Stimulated activated CD4-positive, alpha-beta T cell treated with anti-CD3 and anti-CD28 coated beads, Interleukin-4, amount 100 ng/mL, for 1 hour (primary cell): Measurements from ENCODE around the gene PSMB10.
A peak's percentile ranks its signal among the peaks of the same experiment; 100 is the strongest.
"Not testable (repeated sequence)": the region's sequence is repeated elsewhere in the genome, so short reads cannot be mapped to it uniquely, and the experiment has no call there.

Experiments used
- DNase-seq: peaks from one replicate; pipeline ENCODE4 v3.0.0-alpha.2; 2020

Gene PSMB10

DNA sequence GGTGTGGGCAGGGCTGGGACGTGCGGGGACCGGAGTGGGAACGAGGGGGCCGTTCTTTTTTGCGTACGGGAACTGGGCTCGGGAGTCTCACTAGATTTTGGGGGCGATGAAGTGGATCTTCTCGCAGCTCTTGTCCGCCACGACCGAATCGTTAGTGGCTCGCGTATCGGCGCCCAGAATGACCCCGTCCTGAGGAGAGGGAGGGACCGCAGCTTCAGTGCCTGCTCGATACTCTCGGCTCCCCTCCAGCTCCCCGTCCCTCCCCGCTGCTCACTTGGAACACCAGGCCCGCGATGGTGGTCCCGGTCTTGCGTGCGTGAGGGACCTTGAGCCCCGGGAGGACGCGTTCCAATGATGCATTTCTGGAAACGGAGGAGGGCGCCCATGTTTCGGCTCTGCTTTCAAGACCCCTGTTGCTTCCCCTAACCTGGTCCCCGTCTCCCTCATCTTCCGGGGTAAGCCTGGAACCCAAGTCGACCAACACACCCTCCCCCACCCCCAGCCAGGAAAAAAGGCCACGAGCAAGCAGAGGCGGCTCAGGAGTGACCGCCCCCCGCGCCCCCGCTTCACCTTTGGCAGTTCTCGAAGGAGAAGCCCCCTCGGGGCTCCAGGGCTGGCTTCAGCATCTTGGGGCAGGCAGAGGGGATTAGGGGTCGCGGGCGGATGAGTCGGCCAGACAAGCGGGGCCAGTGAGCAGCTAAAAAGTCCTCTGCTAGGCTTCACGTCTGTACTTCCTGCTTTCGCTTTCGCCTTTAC lies at the start of gene PSMB10:
Gene PSMB10, minus strand, starts transcription at position 727 of the 756 bp plus-strand sequence. Its CDS starts 101 bp downstream, at position 626.
- DNase-seq = no peak

- DNase-seq = no peak
Measured at GRCh38 chr16:67982011-67982696, 45.5 kb upstream of the PSMB10 start.

- no peak for DNase-seq
Measured at GRCh38 chr16:67979955-67980678, 43.5 kb upstream of the PSMB10 start, which contains the start of gene DPEP3. Gene DPEP3 (minus strand): TSS chr16:67980499. CDS start chr16:67980380, 119 bp downstream.

DNA sequence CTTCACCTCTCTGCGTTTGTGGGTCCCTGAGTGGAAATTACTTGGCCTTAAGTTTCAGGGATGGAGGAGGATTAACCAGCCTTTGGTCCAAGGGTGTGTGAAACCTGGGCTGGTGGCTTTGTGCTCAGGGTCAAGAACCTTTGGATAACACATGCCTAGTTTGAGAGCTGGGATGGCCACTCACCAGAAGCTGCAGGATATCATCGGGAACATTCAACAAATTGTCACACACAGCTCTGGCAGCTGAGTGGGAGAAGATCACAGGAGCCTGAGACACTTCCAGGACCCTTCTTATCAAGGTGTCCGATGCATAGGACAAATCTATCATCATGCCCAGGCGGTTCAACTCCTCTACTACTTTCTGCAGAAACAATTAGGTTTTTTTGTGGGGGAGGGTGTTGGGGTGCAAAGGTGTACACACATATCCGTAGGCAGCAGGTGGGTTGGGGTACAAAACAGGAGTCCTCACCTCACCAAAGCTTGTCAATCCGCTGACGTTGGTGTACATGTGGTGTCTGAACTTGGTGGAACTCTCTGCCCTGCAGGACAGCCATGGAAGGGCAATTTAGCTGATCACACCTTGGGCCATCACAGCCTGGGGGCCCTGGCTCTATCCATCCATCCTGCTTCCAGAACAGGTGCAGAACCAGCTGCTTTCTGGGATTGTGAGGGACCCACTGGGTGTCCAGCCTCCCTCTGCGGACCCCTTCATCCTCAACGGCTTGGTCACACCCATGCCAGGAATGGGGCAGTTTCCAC lies 41.0 kb upstream of the PSMB10 start:
- no peak for DNase-seq

DNA sequence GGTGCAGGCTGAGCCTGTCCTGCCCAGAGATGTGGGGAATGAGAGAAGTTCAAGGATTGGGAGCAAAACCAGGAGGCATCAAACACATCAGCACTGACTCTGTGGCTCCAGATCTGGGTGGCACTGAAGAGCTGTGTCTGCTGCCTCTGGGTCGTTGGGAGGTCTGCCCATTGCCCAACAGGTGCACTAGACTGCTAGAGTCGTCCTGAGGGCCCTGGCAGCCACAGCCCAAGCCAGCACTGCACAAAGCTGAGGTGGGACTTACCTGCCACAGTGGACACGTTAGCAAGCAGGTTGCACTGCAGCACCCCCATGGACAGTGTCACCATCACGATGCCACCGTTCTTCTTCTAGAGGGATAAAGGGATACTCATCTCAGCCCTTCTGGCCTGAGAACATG lies 40.4 kb upstream of the PSMB10 start:
- no peak for DNase-seq

DNA sequence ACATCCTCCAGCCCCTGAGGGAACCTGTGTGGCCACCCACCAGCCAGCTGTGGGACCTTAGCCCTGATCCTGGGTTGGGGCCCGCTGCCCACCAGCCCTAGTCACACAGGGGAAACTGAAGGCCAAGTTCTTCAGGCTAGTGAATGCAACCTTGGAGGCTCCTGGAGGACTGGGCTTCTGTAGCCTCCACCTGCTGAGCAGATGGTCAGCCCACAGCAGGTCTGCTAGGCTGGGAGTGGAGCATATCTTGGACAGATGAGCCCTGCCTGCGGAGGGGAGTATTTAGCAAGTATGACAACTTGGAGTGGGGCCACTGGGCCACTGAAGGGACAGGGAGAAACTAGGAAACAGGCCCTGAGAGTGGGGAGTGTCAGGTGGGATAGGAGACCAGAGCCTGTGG lies 39.6 kb upstream of the PSMB10 start:
- no peak for DNase-seq

GRCh38 chr16:67975321-67976105 lies 38.9 kb upstream of the PSMB10 start:
- no peak for DNase-seq

GRCh38 chr16:67972285-67972684 lies 35.6 kb upstream of the PSMB10 start:
- DNase-seq = not testable (repeated sequence)

DNA sequence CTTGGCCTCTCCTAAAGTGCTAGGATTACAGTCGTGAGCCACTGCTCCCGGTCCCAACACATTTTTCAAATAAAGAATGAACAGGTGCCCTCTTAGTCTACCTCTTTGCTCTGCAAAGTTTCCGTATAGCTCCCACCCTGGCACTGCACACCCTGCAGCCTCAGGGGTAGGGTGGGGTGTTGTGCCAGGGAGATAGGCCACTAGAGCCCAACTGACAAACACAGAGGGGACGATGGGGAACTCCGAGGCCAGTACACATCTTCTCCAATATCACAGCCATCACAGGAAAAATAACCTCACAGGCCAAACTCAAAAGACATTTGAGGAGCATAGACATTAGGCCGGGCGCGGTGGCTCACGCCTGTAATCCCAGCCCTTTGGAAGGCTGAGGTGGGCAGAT lies 34.5 kb upstream of the PSMB10 start:
- no peak for DNase-seq

DNA sequence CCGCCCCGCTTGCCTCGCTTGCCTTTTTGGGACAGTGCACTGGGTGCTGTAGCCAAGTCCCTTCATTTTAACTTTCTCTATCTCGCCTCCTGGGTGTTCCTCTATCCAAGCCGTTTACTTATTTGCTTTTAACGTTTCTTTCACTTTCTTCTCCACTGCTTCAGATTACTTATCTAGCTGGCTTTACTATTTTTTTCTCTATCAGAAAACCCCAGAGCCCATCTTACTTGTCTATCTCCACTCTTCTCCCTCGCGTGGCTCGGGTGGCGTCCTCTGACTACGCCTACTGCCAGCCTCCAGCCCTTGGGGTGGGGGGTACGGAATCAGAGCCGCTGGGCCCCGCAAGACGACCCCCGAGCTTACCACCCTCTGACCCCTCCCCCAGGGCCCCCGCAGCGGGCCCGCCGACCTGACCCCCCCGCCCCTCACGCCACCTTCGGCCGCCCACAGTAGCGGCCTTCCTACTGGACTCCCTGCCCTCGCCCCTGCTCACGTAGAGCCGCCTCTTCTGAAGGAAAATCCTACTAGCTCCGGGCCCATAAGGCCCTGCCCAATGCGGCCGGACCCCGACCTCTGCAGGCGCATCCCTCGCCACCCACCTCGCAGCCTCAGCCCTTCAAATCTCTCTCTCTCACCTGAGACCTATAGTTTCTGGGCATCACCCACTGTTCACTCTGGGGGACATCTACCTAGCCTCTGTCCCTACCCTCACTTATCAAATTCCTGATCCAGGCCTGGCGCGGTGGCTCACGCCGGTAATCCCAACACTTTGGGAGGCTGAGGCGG lies 32.8 kb upstream of the PSMB10 start:
- DNase-seq = no peak

- peak; percentile 86 for DNase-seq
Measured at GRCh38 chr16:67968400-67969253, 32.0 kb upstream of the PSMB10 start, which contains the start of gene SLC12A4. Gene SLC12A4 (minus strand): TSS chr16:67968637. CDS start chr16:67968553, 84 bp downstream.

GRCh38 chr16:67967958-67968399 lies 31.3 kb upstream of the PSMB10 start:
- peak; percentile 48 for DNase-seq

DNA sequence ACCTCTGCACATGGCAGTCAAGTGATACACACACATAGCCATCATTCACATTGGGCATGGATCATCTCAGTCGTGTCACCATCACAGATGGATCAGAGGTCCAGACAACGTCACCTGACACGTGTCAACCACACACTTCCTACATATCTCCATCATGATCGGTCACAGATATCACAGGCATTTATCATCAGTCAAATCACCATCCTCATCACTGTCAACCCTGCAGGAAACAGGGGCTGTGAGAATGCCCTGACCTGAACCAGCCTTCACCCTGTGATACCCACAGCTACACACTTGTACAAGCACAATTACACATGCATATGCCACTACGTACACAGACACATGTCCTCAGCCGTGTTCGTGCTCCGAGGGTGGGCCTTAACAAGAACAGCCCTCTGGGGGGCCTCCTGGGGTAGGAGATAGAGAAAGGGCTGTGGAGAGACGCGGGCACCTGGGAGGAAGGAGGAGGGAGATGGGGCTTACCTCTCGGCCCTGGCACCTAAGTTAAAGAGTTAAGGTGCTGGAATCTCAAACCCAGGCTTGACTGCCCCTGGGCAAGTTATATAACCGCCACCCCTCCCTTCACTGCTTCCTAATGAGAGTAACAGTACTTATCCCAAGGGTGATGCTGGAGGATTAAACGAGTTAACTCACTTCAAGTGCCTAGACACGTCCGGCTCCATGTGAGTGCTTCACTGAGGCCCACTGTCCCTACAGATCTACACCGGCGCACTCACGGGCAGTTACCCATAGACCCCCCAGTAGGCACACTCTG lies 30.7 kb upstream of the PSMB10 start:
- no peak for DNase-seq

DNA sequence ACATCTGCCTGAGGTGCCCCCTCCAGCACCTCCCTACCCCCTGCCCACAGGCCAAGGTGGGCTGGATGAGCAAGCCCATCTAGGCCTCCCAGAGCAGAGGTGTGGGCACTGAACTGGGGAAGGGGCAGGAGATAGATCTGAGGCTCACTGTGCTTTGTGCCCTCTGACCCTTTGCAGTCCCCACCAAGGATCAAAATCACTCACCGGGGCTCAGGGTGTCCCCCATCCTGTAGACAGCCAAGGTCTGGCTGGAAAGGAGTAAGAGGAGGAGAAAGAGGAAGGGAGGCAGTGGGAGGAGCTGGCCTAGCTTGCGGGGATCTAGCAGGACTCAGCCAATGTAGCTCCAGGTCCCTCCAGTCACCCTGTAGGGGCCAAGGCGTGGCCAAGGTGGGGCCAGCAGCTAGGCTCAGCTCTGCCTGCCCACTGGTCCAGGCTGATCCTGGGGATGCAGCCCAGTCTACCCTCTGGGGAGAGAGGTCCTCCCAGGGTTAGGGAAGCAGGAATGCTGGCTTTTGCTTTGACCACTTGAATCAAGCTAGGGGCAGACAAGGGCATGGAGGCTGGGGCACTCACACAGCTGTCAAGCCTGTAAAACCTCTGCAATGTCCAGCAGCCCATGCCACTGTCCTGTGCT lies 30.0 kb upstream of the PSMB10 start:
- DNase-seq = no peak

- DNase-seq = no peak
Measured at GRCh38 chr16:67965668-67966548, 29.3 kb upstream of the PSMB10 start.

GRCh38 chr16:67964477-67965131 lies 28.0 kb upstream of the PSMB10 start:
- DNase-seq = no peak
